ENCODE data around the gene PMM2.

Gene PMM2

DNA sequence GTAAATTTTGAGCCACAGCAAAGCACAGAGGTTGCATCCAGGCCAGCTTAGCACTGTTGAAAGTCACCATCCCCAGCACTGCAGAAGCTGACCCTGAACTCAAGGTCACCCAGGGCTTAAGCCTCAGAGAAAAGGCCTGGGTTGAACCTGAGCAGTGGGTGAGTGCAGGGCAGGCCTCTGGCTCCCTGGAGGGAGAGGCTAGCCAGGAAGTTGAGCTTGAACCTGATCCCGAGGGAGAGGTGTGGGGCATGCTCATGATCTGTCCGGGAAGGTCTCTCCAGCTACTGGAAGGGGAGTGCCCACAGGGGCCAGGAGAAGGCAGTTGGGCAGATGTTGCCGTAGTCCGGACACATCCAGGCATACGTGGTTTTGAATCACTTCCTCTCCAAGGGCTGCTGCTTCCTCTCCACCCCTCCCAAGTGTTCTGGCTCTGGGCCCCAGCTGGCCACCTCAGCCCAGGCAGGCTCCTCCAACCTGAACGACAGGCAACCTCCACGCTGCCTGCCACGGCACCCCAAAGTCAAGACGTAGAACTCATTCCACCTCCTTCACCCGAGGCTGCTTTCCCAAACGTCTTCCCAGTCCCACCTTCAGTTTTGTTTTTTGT lies 52.7 kb downstream of the PMM2 start:
- peak; percentile 10 for DNase-seq (ENCODE audit: low read depth, low spot score)

DNA sequence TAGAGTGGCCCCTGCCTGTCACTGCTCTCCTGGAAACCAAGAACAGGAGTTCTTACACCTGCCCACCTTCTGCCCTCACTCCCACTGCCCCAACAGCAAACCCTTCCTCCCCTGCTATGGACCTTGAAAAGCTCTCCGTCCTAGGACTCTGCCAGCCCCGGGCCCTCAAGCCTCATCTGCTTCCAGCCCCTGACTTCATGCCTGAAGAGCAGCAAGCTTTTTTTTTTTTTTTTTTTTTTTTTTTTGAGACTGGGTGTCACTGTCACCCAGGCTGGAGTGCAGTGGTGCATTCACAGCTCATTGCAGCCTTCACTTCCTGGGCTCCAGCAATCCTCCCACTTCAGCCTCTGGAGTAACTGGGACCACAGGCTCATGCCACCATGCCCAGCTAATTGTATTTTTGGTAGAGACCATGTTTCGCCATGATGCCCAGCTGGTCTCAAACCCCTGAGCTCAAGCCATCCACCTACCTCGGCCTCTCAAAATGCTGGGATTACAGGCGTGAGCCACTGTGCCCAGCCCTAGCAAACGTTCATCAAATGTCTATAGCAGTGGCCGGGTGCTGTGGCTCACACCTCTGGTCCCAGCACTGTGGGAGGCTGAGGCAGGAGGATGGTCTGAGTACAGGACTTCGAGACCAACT lies 54.2 kb downstream of the PMM2 start:
- DNase-seq (ENCODE audit: low read depth, low spot score): no peak

DNA sequence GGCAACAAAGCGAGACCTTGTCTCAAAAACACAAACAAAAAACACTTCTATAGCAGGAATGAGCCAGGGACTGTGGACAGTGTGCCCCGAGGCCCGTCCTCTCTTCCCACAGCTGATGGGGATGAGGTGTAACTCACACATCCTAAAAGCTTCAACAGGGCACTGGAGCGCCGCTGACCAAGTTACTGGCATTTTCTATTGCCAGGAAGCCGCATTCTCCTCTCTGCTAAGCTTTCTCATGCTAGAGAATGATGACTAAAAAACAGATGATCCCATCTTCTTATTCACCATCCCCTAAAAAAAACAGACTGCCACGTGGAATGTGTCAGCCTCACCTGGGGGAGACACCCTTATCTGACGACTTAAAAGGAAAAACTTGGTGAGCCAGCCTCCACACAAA lies 54.9 kb downstream of the PMM2 start:
- no peak for DNase-seq (ENCODE audit: low read depth, low spot score)

DNA sequence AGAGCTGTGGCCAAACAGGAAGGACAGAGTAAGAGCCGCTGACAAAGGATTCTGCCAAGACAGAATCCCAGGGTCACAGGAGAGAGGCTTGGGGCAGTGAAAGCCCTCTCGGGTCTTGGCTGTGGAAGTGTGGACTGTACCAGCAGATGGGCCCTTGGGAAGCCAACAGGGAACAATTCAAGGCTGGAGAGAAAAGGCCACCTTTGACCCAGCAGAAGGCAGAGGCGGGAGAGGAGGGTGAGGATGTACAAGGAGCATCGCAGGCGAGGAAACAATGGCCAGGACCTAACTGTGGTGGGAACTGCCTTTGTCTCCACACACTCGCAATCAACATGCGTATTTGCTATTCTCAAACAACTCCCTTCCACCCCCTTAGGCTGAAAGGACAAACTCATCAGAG lies 55.5 kb downstream of the PMM2 start:
- DNase-seq (ENCODE audit: low read depth, low spot score): no peak

DNA sequence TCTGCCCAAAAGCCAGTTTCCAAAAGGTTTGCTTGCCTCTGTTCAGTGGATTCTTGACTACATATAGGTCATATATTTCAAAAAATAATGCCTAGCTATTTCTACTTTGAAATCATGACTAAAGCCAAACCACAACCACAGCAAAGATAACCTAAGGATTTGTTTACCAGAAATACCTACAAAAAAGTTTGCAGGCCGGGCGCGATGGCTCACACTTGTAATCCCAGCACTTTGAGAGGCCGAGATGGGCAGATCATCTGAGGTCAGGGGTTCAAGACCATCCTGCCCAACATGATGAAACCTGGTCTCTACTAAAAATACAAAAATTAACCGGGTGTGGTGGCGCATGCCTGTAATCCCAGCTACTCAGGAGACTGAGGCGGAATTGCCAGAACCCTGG lies 56.0 kb downstream of the PMM2 start:
- DNase-seq (ENCODE audit: low read depth, low spot score): no peak

DNA sequence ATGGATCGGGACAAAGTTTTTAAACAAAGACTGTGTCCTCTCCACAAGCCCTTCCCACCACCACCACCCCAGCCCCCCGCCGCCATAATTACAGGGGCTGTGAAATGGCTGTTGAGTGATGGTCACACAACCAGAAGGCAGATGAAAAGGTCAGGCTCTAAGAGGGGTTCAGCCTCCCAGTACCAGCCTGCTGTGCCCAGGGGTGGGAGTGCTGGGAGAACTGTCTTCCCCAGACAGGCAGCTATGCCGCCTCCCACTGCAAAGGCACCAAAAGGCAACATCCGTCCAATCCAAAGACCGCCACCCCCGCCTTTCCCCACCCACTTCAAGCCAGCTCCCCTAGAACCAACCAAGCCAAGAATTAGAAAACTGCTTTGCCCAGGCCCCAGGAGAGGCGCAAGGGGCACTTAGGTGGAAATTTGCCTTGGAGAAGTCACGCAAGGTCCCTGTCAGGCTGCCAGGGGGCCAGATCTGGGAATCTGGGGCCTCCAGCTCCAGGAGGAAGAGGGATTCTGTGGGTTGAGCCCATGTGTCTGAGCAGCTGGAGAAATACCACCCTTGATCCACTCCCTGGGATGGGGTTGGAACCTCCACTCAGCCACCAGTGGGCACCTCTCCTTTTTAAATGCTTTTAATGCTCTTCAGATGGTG lies 56.8 kb downstream of the PMM2 start:
- DNase-seq (ENCODE audit: low read depth, low spot score): no peak

DNA sequence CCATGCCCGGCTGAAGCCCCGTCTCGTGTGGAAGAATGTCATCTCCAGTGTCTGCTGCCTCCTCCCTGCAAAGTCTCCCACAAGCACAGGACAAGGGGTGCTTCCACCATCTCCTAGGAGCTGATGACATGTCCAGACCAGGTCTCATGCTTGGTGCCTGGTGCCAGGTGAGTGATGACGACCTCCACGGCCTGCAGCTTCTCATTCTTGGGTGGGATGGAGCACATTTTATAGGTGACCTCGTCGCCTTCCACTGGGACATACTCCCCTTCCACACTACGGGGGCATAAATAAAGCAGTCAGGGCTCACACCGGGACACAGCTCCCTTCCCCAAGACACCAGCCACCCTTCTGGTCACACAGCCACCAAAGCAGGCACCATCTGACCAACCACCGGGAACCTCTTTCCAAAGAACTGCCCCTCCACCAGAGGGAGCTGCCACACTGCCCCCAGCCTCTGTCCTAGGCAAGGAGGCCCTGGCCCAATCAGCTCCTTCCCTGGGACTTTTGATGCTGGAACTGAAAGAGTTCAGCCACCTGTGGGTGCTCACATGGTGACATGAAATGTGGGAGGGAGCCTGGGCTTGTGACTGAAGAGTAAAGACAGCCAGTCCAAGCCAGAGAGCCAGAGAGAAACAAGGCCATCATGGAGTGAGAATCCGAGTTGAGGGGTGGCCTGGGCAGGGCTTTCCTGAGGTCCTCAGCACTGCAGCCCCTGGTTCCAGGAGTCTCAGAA lies 57.6 kb downstream of the PMM2 start:
- no peak for DNase-seq (ENCODE audit: low read depth, low spot score)

DNA sequence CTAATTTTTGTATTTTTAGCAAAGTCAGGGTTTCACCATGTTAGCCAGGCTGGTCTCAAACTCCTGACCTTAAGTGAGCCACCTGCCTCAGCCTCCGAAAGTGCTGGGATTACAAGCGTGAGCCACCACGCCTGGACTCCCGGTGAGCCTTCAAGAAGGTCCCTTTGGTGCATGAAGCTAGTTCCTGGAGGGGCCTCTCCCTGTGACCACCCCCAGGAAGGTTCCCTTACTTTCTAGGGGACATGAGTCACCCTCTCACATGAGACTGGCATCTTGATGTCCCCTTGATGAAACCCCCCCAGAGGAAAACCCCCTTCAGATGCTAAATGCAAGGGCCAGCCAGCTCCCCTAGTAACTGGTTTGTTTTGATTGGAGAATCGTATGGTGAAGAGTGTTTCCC lies 58.3 kb downstream of the PMM2 start:
- no peak for DNase-seq (ENCODE audit: low read depth, low spot score)

DNA sequence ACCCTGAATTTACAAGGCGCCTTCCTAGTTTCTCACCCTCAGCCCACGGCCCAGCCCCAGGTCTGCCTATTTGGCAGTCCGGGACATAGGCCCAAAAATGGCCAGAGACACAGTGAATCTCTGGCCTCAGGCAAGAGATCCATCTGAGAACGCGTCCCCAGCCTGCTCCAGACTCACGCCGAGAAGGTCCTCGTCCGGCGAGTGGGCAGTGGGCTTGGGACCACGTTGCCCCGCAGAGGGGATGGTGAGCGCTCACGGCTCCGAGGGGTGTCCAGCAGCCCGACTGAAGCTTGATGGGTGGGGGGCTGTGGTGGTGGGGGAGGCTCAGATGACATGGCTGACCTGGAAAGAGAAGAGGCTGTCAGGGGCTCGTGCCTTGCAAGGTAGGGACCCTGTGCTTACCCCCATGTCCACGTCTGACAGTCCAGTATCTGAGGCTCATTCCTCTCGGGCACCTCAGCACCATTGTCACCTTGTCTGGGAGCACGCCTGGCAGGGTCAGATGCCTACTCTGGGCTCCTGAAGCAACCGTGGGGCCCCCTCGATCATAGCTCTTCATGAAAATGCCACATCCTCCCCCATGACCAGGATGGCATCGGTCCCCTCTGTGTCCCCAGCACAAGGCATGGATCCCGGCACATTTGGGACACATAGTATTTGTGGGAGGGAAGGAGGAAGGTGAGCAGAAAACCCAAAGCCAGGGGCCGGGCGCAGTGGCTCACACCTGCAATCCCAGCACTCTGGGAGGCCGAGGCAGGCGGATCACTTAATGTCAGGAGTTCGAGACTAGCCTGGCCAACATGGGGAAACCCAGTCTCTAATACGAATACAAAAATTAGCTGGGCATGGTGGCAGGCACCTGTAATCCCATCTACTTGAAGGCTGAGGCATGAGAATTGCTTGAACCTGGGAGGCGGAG lies 61.6 kb downstream of the PMM2 start:
- no peak for DNase-seq (ENCODE audit: low read depth, low spot score)

DNA sequence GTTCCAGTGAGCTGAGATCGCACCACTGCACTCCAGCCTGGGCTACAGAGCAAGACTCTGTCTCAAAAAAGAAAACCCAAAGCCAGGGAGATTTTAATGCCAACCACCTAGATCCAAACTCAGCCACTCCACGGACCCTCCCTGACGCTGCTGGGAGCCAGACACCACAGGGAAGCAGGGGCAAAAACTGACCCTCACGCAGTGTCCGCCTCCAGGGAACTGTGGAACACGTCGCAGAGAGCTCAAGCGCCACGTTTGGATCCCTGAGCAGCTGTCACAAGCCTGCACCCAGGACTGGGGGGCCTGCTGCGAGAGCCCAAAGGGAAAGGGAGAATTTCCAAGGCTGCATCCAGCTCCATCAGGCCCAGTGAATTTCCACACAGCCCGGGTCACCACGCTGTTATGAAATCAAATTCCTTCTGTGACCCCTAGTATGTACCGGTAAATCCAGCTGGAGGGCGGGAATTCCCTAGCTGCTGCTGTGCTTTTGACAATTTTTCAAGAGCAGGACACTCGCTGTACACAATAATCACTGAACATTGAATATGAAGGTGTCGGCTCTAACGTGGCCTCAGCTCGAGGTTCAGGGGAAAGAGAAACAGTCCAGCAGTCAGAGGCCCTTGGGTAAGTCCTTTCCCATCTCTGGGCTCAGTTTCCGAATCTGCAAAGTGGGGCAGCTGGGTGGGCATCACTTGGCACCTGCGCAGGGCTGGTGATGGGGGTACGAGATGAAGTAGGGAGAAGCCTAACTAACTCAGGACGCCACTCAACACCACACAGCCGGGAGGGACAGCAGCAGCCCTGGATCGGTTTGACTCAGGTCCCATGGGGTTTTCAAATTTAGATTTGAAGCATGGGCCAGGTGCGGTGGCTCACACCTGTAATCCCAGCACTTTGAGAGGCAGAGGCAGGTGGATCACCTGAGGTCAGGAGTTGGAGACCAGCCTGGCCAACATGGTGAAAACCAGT lies 62.6 kb downstream of the PMM2 start:
- DNase-seq (ENCODE audit: low read depth, low spot score): no peak

DNA sequence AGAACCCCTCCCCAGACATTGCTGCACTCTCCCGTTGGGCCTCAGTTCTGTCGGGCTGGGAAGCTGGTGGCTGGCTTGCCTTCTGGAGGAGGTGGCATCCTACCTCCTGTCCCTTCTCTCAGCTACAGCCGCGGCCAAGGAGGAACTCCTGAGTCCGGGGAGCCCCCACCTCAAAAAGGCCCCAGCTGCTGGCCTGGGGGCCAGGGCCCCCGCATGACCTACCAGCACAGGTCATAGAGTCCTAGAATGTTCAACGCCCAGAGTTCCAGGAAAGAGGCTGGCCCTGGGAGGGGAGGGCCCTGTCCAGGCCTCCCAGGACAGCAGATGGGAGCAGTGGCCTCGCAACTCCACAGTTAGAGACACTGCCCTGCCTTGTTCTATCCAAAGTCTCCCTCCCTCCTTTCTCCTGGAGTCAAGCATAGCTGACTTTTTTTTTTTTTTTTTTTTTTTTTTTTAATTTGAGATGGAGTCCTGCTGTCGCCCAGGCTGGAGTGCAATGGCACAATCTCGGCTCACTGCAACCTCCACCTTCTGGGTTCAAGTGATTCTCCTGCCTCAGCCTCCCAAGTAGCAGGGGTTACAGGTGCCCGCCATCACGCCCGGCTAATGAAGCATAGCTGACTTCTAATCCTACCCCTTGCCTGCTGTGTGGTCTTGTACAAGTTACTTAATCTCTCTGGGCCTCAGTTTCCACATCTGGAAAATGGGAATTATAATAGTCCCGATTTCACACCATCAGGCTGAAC lies 64.1 kb downstream of the PMM2 start:
- DNase-seq (ENCODE audit: low read depth, low spot score): no peak

DNA sequence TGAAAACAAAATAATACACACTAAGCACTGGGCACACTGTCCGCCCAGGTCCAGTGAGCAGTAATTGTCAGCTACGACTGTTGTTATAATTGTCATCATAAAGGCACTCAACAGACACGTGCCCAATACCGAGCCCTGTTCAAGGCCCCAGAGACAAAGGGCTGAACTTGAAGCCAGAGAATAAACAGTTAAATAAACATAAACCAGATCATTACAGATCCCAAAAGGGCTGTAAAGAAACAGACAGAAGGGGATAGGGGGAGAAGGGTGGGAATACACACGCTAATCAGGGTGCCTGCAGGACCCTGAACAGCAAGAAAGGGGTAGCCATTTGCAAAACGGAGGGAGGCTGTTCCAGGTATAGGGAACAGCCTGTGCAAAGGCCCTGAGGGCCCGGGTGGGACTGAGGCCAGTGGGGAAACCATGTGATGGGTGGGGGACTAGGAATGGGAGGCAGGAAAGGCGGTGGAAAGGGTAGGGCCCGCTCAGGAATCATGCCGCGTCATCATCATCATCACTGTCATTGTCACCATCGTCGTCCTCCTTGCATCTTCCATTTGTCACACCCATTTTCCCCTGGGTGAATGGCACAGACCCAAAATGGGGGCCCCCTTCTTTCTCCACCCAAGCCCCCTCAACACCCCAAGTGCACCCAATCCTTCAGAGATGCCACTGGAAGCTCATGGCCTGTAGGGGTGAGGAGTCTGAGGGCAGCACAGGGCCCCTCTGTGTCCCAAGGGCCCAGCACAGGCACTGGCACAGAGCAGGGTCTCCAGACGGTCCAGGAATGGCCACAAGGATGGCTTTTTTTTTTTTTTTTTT lies 64.9 kb downstream of the PMM2 start:
- no peak for DNase-seq (ENCODE audit: low read depth, low spot score)

DNA sequence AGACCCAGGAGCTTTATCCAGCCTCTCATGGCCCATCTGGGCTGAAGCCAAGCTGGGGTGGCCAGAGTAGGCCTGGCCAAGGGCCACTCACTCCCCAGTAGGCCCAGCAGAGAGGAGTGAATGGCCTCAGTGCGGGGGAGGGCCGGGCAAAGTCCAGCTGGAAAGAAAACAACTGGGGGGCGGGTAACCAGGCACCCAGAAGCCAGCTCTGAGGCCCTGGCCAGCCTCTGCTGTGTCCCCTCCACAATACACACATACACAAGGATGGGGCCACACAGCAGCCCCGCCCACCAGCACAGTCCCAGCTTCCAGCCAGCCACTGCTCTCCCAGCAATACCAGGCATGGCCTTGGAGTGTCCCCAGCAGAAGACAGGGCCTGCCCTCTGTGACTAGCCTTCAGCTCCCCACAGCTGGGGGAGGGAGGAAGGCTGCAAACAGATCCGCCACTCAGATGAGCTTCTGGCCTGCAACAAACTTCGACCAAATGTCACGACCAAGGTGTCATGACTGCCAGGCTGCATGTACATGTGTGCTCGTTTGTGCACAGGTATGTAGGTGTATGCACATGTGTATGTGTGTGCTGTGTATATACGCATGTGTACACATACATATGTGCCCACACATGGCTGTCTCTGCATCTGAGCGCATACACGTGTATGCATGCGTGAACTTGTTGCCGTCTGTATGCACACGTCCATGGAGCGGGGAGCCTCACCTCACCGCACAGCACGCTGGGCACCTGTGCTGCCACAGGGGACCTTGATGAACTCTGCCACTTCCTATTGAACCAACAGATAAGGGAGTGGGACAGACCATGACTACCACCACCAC lies 66.2 kb downstream of the PMM2 start:
- DNase-seq (ENCODE audit: low read depth, low spot score): peak; percentile 67

DNA sequence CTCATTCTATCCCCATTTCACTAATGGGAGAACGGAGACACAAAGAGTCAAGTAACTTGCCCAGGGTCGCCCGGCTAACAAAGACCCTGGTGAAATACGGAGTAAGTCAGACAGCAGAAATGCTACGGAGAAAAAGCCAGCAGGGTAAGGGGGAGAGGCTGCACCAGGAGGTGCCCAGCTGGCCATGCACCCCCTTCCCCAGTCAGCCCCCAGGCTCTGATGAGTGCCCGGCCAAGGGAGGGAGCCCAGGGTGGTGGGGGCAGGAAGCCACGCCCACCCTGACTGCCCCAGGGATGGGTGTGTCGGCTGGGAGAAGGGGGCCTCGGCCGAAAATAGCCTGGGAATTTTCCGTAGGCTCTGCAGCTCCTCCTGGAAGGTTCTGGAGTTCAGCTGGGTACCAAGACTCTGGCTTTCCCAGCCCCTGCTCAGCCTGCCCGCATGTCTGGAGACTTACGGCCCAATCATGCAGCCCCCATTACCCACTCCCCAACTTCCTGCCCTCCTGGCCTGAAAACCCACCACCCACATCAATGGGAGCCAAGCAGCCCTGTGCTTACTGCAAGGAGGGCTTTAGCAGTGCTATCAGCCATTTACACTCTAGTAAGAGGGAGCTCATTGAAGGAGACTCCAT lies 67.0 kb downstream of the PMM2 start:
- DNase-seq (ENCODE audit: low read depth, low spot score): peak; percentile 82

DNA sequence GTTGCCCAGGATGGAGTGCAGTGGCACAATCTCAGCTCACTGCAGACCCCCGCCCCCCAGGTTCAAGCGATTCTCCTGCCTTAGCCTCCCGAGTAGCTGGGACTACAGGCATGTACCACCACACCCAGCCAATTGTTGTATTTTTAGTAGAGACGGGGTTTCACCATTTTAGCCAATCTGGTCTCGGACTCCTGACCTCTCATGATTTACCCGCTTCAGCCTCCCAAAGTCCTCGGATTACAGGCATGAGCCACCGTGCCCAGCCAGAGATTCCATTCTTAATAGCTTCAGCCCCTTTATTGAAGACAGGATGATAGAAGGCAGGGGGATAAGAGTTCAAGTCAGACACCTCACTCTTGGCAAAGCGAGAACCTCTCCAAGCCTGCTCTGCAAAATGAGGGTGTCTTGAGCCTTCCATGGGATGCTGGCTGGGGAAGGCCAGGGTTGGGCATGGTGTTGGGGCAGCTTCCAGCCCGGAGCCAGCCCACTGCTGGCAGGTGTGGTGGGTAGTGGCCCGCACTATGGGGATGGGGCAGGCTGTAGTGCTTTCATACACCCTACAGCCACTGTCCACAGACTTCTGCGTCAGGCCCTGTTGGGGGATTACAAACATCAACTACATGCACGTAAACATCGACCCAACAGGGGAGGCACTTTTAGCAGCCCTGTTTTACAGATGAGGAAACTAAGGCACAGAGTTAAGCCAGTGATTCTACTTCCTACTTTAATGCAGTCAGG lies 67.7 kb downstream of the PMM2 start:
- no peak for DNase-seq (ENCODE audit: low read depth, low spot score)

DNA sequence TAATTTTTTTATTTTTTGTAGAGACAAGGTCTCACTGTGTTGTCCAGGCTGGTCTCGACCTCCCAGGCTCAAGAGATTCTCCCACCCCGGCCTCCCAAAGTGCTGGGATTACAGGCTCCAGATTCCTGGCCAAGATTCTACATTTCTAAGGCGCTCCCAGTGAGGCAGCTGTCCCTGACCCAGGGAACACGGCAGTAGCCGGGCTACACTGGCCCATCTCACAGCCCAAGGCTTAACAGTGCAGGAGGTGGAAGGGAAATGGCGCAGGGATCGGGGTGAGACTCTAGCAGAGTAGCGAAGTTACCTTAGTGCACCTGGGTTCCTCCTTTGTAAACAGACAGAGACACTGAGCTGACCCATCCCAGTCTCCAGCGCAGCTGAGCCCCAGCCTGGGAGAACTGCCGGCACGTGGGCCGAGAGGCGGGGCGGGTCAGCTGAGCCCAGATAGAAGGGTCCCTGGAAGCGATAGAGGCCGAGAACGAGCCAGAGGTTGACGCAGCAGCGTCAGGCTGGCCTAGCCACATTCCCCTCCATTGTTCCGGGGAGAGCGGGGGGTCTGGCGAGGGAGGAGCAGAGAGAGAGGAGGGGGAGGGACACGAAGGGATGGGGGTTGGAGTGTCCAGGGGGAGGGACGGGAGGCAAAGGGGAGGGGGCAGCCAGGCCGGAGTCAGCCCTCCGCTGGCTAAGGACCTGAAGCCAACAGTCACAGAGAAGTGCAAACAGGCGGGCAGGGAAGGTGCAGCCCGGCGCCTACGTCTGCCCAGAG lies 68.7 kb downstream of the PMM2 start:
- peak; percentile 97 for DNase-seq (ENCODE audit: low read depth, low spot score)

Measured in ELF-1 (cell line).